Epithelial cell of esophagus (primary cell): ENCODE data around the gene SLC39A11.

Experiments
- DNase-seq: peaks from one replicate; pipeline ENCODE4 v3.0.0; 2010; ENCODE audit warnings: low read depth
- H3K4me3 ChIP-seq: 2 replicates; pipeline ENCODE4 v1.5.1; 2011; ENCODE audit warnings: mild to moderate bottlenecking, low read length, control low read depth
- CTCF ChIP-seq: IDR thresholded peaks from 2 replicates; pipeline ENCODE4 v1.5.1; 2011; ENCODE audit warnings: low read depth, mild to moderate bottlenecking, low read length, control low read depth, inconsistent platforms; ENCODE audit not compliant: insufficient read depth; ENCODE audit errors: missing control alignments

SLC39A11 gene

GRCh38 chr17:72861811-72862210 lies 230.7 kb downstream of the SLC39A11 start:
- no peak for TF ChIP-seq CTCF
- no peak for DNase-seq

GRCh38 chr17:72860778-72861177 lies 231.7 kb downstream of the SLC39A11 start:
- no peak overlapping the region for H3K4me3 ChIP-seq
- no peak for TF ChIP-seq CTCF
- DNase-seq, result no peak

More at GRCh38 chr17:72861811-72862210, 230.7 kb downstream of the SLC39A11 start:
- no peak overlapping the region for H3K4me3 ChIP-seq

- TF ChIP-seq CTCF, result no peak
- no peak for DNase-seq
- H3K4me3 ChIP-seq, result no peak overlapping the region
These were observed 233.5 kb downstream of the SLC39A11 start for GRCh38 chr17:72858826-72859495.

GRCh38 chr17:72853440-72854415 lies 238.8 kb downstream of the SLC39A11 start:
- DNase-seq, result no peak
- no peak overlapping the region for H3K4me3 ChIP-seq
- TF ChIP-seq CTCF, result no peak

- no peak overlapping the region for H3K4me3 ChIP-seq
- DNase-seq, result no peak
- no peak for TF ChIP-seq CTCF
These were observed 240.1 kb downstream of the SLC39A11 start for GRCh38 chr17:72852277-72852938.

- no peak overlapping the region for H3K4me3 ChIP-seq
- TF ChIP-seq CTCF, result no peak
- peak; percentile 61 for DNase-seq
These were observed 241.9 kb downstream of the SLC39A11 start for GRCh38 chr17:72850410-72851118.
